HCT116 (cell line): ENCODE results near the gene QKI. TPM values are rescaled to one million over a fixed set of nuclear protein-coding genes. Genes with fewer than 3 reads are reported as not detected.

Source experiments
- ATAC-seq: fragments of 200-7000 bp; cut with Tn5 transposase; 2 replicates; pipeline ENCODE4 v1.9.1; 2020; ENCODE audit warnings: mild to moderate bottlenecking, moderate library complexity
- BruUV-seq: library from RNA; stranded (reverse); fragments of 400-500 nt; replicated peaks from 2 replicates; lab custom pipeline; 2021; lab: Mats Ljungman, UMichigan
- CTCF ChIA-PET: fragments of 300-600 bp; sonication (Branson Sonifier 250); formaldehyde crosslinking; loops from one replicate; lab custom pipeline; 2021; ENCODE audit warnings: antibody characterized with exemption; lab: Charles Lee
- POLR2A ChIA-PET: fragments of 300-600, 350-600 bp; sonication (Branson Sonifier 250); formaldehyde crosslinking; loops from one replicate; lab custom pipeline; 2021; ENCODE audit warnings: antibody characterized with exemption; lab: Charles Lee
- RAD21 ChIA-PET, 2 experiments: fragments of 300-600 bp; sonication (Branson Sonifier 250); formaldehyde crosslinking; loops; one replicate each; lab custom pipeline; 2023; ENCODE audit warnings: low total read pairs in 2 of 2; ENCODE audit not compliant: uncharacterized antibody in 2 of 2, unreplicated experiment in 2 of 2, low non-redundant PET in 1 of 2; lab: Charles Lee
- DNase-seq: peaks from one replicate; pipeline ENCODE4 v3.0.0-alpha.2; 2010; ENCODE audit warnings: low read depth, low spot score
- H2AFZ ChIP-seq: fragments of 200-600 bp; shearing (Covaris generic), sonication (generic); 2 replicates; pipeline ENCODE4 v1.6.1; 2017; ENCODE audit warnings: low read depth, mixed run types, mixed read lengths, antibody characterized with exemption, low read length; ENCODE audit not compliant: poor library complexity, severe bottlenecking
- H3K27ac ChIP-seq: 2 replicates; pipeline ENCODE4 v1.5.1; 2012; ENCODE audit warnings: low read depth, low read length
- H3K27me3 ChIP-seq: fragments of 200-600 bp; sonication (generic); 2 replicates; pipeline ENCODE4 v1.6.1; 2016; ENCODE audit warnings: mixed run types, low read length, mixed read lengths; ENCODE audit not compliant: insufficient read depth
- H3K36me3 ChIP-seq, 2 experiments: fragments of 200-500 bp in 1 of 2; fragments of 200-600 bp in 1 of 2; sonication (Bioruptor generic) in 1 of 2; sonication (generic) in 1 of 2; 2 replicates each; pipeline versions ENCODE4 v1.5.1 to v1.6.1; 2014 to 2016; ENCODE audit warnings: low read length in 2 of 2, inconsistent platforms in 1 of 2, mixed read lengths in 1 of 2, mixed run types in 1 of 2; ENCODE audit not compliant: insufficient read depth in 2 of 2, control insufficient read depth in 1 of 2
- H3K4me1 ChIP-seq, 2 experiments: fragments of 200-600 bp in 1 of 2; sonication (generic) in 1 of 2; 2 replicates each; pipeline versions ENCODE4 v1.5.1 to v1.6.1; 2012 to 2017; ENCODE audit warnings: low read length in 2 of 2, inconsistent platforms in 1 of 2, mild to moderate bottlenecking in 1 of 2, mixed read lengths in 1 of 2, mixed run types in 1 of 2, moderate library complexity in 1 of 2; ENCODE audit not compliant: insufficient read depth in 2 of 2, control insufficient read depth in 1 of 2
- H3K4me2 ChIP-seq: fragments of 200-600 bp; sonication (generic); 2 replicates; pipeline ENCODE4 v1.6.1; 2017; ENCODE audit warnings: mixed run types, low read length, mixed read lengths
- H3K4me3 ChIP-seq, 2 experiments: fragments of 200-600 bp in 1 of 2; sonication (generic) in 1 of 2; replicated peaks in 1 of 2; 2 replicates each; pipeline ENCODE4 v1.5.1; 2011 to 2016; ENCODE audit warnings: low read length in 2 of 2, control low read depth in 1 of 2, low read depth in 1 of 2, mild to moderate bottlenecking in 1 of 2, mixed read lengths in 1 of 2, mixed run types in 1 of 2
- H3K79me2 ChIP-seq: fragments of 200-600 bp; sonication (generic); 2 replicates; pipeline ENCODE4 v1.6.1; 2017; ENCODE audit warnings: mild to moderate bottlenecking, mixed run types, low read length, moderate library complexity, mixed read lengths; ENCODE audit not compliant: insufficient read depth
- H3K9ac ChIP-seq: fragments of 200-600 bp; sonication (generic); 2 replicates; pipeline ENCODE4 v1.6.1; 2016; ENCODE audit warnings: low read length, mixed read lengths
- H3K9me2 ChIP-seq: fragments of 200-600 bp; sonication (generic), shearing (Covaris generic); 2 replicates; pipeline ENCODE4 v1.6.1; 2017; ENCODE audit warnings: mixed run types, mild to moderate bottlenecking, moderate library complexity; ENCODE audit not compliant: insufficient read depth
- H3K9me3 ChIP-seq, 2 experiments: fragments of 200-500 bp in 1 of 2; fragments of 200-600 bp in 1 of 2; sonication (Bioruptor generic) in 1 of 2; sonication (generic) in 1 of 2; 2 replicates each; pipeline ENCODE4 v1.6.1; 2014 to 2017; ENCODE audit warnings: low read length in 2 of 2, mixed read lengths in 2 of 2, inconsistent platforms in 1 of 2, low read depth in 1 of 2, mild to moderate bottlenecking in 1 of 2, mixed run types in 1 of 2, moderate library complexity in 1 of 2; ENCODE audit not compliant: control insufficient read depth in 1 of 2, insufficient read depth in 1 of 2
- H4K20me1 ChIP-seq: fragments of 200-600 bp; sonication (generic), shearing (Covaris generic); 2 replicates; pipeline ENCODE4 v1.6.1; 2017; ENCODE audit warnings: mixed run types, mild to moderate bottlenecking, moderate library complexity; ENCODE audit not compliant: insufficient read depth
- CBX3 ChIP-seq: IDR thresholded peaks from 2 replicates; pipeline ENCODE4 v1.6.1; 2012; ENCODE audit warnings: low read depth
- EGR1 ChIP-seq: IDR thresholded peaks from 2 replicates; pipeline ENCODE4 v1.6.1; 2012; ENCODE audit warnings: low read depth
- EZH2phosphoT487 ChIP-seq: fragments of 200-600 bp; IDR thresholded peaks from 2 replicates; pipeline ENCODE4 v1.6.1; 2018; ENCODE audit warnings: antibody characterized with exemption, borderline replicate concordance
- FOSL1 ChIP-seq: IDR thresholded peaks from 2 replicates; pipeline ENCODE4 v1.6.1; 2012; ENCODE audit warnings: low read depth
- JUND ChIP-seq: IDR thresholded peaks from 2 replicates; pipeline ENCODE4 v1.6.1; 2012
- YY1 ChIP-seq: IDR thresholded peaks from 2 replicates; pipeline ENCODE4 v1.6.1; 2011; ENCODE audit warnings: low read length, low read depth, moderate library complexity, mild to moderate bottlenecking; ENCODE audit not compliant: insufficient replicate concordance; ENCODE audit errors: extremely low read depth
- ZBTB33 ChIP-seq: IDR thresholded peaks from 2 replicates; pipeline ENCODE4 v1.6.1; 2011; ENCODE audit warnings: mild to moderate bottlenecking, low read length, moderate library complexity; ENCODE audit not compliant: insufficient replicate concordance; ENCODE audit errors: extremely low read depth
- intact Hi-C: fragments of 100-400 bp; cut with micrococcal nuclease; formaldehyde crosslinking; loops from 2 replicates; pipeline ENCODE4 v1.10.0; 2022
- total RNA-seq: library from RNA; stranded (reverse); gene quantifications from one replicate; pipeline ENCODE4 v1.2.1, GENCODE V29; 2021; ENCODE audit not compliant: unreplicated experiment
- TF ChIP-seq, protein P1 (sequence below): IDR thresholded peaks from 2 replicates; pipeline ENCODE4 v1.6.1; 2012

Gene QKI
- total RNA-seq, 1 experiment from 2014 or later = 35.3 TPM

DNA sequence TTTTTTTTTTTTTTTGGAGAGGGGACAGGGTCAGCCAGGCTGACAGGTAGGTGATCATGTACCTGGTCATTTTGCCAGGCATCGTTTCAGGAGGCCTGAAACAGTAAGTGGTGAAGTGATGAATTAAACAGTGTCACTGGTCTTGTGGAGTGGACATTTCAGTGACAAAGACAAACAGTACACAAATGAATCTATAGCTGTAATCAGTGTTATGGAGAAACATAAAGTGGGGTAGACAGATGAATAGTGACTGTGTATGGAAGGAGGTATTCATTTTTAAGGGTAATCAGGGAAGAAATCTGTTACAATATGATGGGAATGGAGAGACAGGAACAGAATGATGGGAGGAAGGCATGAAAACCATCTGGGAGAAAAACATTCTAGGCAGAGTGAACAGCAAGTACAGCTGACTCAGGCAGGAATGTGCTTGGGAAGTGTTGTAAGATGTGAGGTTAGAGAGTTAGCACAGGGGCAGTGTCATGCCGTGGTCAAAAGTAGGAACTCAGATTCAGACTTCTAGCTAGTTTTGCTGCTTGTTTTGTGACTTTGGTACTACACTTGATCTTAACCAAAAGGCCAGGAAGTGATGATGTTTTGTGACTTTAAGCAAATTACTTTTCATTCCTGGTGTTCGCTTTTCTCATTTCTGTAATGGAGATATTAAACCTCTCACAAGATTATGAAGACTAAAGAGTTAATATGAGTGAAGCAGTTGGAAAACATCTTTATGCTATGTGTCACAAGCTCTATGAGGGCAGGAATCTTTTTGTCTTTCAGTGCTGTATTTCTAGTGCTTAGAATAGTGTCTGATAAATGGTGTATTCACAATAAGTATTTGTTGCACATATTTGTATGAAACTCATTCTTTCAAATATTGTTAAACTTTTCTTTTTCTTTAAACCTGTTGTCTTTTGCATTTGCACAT, 43.4 kb downstream of the QKI start:
- Histone ChIP-seq H3K9ac (no peak overlapping the region), H3K27ac (no peak overlapping the region), H3K4me3 (no peak overlapping the region), H2AFZ (no peak overlapping the region), H3K4me1 (no peaks in the 10 kb centered on the region), H3K4me2 (no peak overlapping the region), H3K79me2 (peaks cover 46% of the 10 kb centered on the region), H3K9me2 (no peaks in the 10 kb centered on the region), H3K36me3 (no peaks in the 10 kb centered on the region), H3K27me3 (no peaks in the 10 kb centered on the region), H3K9me3 (no peaks in the 10 kb centered on the region), H4K20me1 (no peaks in the 10 kb centered on the region)
- BruUV-seq = no TSS peak
- intact Hi-C loops = no loop called here
- TF ChIP-seq YY1 (no peak), JUND (no peak), EZH2phosphoT487 (no peak), ZBTB33 (no peak), EGR1 (no peak), FOSL1 (no peak), CBX3 (no peak)
- TF ChIP-seq, protein P1, sequence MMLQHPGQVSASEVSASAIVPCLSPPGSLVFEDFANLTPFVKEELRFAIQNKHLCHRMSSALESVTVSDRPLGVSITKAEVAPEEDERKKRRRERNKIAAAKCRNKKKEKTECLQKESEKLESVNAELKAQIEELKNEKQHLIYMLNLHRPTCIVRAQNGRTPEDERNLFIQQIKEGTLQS = no peak
- RAD21 ChIA-PET = no interaction called here
- ATAC-seq (no peak), DNase-seq (no peak)
- CTCF ChIA-PET = no interaction called here
- POLR2A ChIA-PET = no interaction called here
